ENCODE results near the gene ZFPL1.

- TF ChIP-seq EZH2phosphoT487 (IDR thresholded peaks at IDR 0.05; ENCODE audit: borderline replicate concordance, low read depth, low read length) (no peak), CTCF (conservative IDR thresholded peaks at IDR 0.05; ENCODE audit: low read length) (no peak)
These were observed 40.0 kb upstream of the ZFPL1 start for GRCh38 chr11:65043881-65044501.
